GM12891 (cell line): ENCODE data around the gene NDUFAF4.

Source experiments
- DNase-seq: peaks from one replicate; pipeline ENCODE4 v3.0.0; 2011; ENCODE audit warnings: low spot score; ENCODE audit not compliant: insufficient read length
- FAIRE-seq: peaks from 2 replicates; lab custom pipeline; 2011; peaks lifted over from hg19 to GRCh38; lab: Jason Lieb, UNC
- PAX5 ChIP-seq: IDR thresholded peaks from 2 replicates; pipeline ENCODE4 v1.6.1; 2011; ENCODE audit warnings: low read length, moderate library complexity, mild to moderate bottlenecking; ENCODE audit not compliant: insufficient read depth, severe bottlenecking
- POLR2A ChIP-seq: IDR thresholded peaks from 2 replicates; pipeline ENCODE4 v1.6.1; 2011; ENCODE audit warnings: low read depth, low read length, control low read depth
- POLR2AphosphoS5 ChIP-seq: IDR thresholded peaks from 2 replicates; pipeline ENCODE4 v1.6.1; 2011; ENCODE audit warnings: low read depth, low read length, control low read depth
- POU2F2 ChIP-seq: IDR thresholded peaks from 2 replicates; pipeline ENCODE4 v1.6.1; 2011; ENCODE audit warnings: low read depth, mild to moderate bottlenecking, control low read depth, low read length, moderate library complexity
- SPI1 ChIP-seq: IDR thresholded peaks from 2 replicates; pipeline ENCODE4 v1.6.1; 2011; ENCODE audit warnings: low read depth, low read length, control low read depth
- TAF1 ChIP-seq: IDR thresholded peaks from 2 replicates; pipeline ENCODE4 v1.6.1; 2011; ENCODE audit warnings: low read depth, low read length, control low read depth

NDUFAF4 gene

GRCh38 chr6:96841345-96841744 is 56.3 kb downstream of the NDUFAF4 start:
- DNase-seq (no peak), FAIRE-seq (peak; percentile 9)
- no peak for TF ChIP-seq PAX5
- no peak for TF ChIP-seq TAF1
- no peak for TF ChIP-seq SPI1
- no peak for TF ChIP-seq POU2F2
- no peak for TF ChIP-seq POLR2AphosphoS5
- TF ChIP-seq POLR2A: no peak
